Measurements from ENCODE around the gene HLF. TPM values are rescaled to one million over a fixed set of nuclear protein-coding genes. Genes with fewer than 3 reads are reported as not detected.

HLF gene
- total and polyA plus RNA-seq, 2 of the 4 experiments (the other 2 are of a cell fraction), result 0.18 TPM; not detected in 1

DNA sequence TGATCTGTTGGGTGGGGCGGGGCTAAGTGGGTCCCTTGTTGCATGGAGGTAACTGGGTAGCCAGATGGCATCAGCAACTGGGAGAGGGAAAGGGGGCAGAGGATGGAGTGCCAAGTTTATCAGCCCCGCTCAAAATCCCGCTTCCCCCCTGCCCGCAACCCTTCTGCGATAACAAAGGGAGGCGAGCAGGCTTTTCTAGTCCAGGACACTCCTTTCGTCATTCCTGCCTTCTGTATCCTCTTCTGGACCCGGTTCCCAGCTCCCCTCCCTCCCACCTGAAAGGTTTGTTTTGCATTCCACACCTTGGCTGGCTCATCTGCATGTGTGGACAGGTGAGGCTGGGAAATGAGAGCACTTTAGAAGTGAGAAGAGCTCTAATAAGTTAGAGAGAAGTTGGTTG lies 53.3 kb downstream of the HLF start:
- H4K20me1 ChIP-seq (ENCODE audit: insufficient read depth, low read length), result no peaks in the 10 kb centered on the region
- H3K4me2 ChIP-seq (ENCODE audit: low read depth, low read length), result no peak overlapping the region
- no peak overlapping the region for H3K4ac ChIP-seq (ENCODE audit: low read depth, low read length)
- no peak overlapping the region for H2AK5ac ChIP-seq (ENCODE audit: low read depth, low read length)
- DNase-seq, result no peak
- no peaks in the 10 kb centered on the region for H3K4me1 ChIP-seq (ENCODE audit: control insufficient read depth, insufficient read depth, low read length)
- CTCF ChIA-PET, result no interaction called here
- TF ChIP-seq, protein P1, sequence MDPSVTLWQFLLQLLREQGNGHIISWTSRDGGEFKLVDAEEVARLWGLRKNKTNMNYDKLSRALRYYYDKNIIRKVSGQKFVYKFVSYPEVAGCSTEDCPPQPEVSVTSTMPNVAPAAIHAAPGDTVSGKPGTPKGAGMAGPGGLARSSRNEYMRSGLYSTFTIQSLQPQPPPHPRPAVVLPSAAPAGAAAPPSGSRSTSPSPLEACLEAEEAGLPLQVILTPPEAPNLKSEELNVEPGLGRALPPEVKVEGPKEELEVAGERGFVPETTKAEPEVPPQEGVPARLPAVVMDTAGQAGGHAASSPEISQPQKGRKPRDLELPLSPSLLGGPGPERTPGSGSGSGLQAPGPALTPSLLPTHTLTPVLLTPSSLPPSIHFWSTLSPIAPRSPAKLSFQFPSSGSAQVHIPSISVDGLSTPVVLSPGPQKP (IDR thresholded peaks at IDR 0.05; ENCODE audit: borderline replicate concordance, low read depth, low read length), result no peak
- TF ChIP-seq MAZ (IDR thresholded peaks at IDR 0.05; ENCODE audit: borderline replicate concordance, low read depth, low read length) (no peak), MAFK (IDR thresholded peaks at IDR 0.05; ENCODE audit: low read depth, low read length) (no peak), CHD1 (IDR thresholded peaks at IDR 0.05; ENCODE audit: low read depth, low read length) (no peak), RCOR1 (IDR thresholded peaks at IDR 0.05; ENCODE audit: insufficient replicate concordance, low read length) (no peak), NFE2L2 (IDR thresholded peaks at IDR 0.05; ENCODE audit: low read depth, low read length) (no peak), CEBPB (IDR thresholded peaks at IDR 0.05; ENCODE audit: low read depth, low read length) (no peak), MXI1 (IDR thresholded peaks at IDR 0.05; ENCODE audit: borderline replicate concordance, low read depth, low read length) (no peak), RAD21 (IDR thresholded peaks at IDR 0.05; ENCODE audit: low read length) (no peak), FOS (IDR thresholded peaks at IDR 0.05; ENCODE audit: low read depth, low read length) (no peak), SMC3 (IDR thresholded peaks at IDR 0.05; ENCODE audit: low read depth, low read length) (no peak), BHLHE40 (IDR thresholded peaks at IDR 0.05; ENCODE audit: low read depth, low read length) (no peak), RFX5 (IDR thresholded peaks at IDR 0.05; ENCODE audit: low read depth, low read length) (no peak)
- TF ChIP-seq, protein P2, sequence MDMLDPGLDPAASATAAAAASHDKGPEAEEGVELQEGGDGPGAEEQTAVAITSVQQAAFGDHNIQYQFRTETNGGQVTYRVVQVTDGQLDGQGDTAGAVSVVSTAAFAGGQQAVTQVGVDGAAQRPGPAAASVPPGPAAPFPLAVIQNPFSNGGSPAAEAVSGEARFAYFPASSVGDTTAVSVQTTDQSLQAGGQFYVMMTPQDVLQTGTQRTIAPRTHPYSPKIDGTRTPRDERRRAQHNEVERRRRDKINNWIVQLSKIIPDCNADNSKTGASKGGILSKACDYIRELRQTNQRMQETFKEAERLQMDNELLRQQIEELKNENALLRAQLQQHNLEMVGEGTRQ (IDR thresholded peaks at IDR 0.05; ENCODE audit: low read depth, low read length), result no peak
- TF ChIP-seq, protein P3, sequence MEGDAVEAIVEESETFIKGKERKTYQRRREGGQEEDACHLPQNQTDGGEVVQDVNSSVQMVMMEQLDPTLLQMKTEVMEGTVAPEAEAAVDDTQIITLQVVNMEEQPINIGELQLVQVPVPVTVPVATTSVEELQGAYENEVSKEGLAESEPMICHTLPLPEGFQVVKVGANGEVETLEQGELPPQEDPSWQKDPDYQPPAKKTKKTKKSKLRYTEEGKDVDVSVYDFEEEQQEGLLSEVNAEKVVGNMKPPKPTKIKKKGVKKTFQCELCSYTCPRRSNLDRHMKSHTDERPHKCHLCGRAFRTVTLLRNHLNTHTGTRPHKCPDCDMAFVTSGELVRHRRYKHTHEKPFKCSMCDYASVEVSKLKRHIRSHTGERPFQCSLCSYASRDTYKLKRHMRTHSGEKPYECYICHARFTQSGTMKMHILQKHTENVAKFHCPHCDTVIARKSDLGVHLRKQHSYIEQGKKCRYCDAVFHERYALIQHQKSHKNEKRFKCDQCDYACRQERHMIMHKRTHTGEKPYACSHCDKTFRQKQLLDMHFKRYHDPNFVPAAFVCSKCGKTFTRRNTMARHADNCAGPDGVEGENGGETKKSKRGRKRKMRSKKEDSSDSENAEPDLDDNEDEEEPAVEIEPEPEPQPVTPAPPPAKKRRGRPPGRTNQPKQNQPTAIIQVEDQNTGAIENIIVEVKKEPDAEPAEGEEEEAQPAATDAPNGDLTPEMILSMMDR (conservative IDR thresholded peaks at IDR 0.05; ENCODE audit: low read depth, low read length), result no peak
- intact Hi-C loops (cut with micrococcal nuclease) (no loop called here), dilution Hi-C loops (cut with HindIII; ENCODE audit: low sequenced_read_pairs, unreplicated experiment) (no loop called here), in situ Hi-C loops (cut with MboI; ENCODE audit: low sequenced_read_pairs) (no loop called here)
- H3K56ac ChIP-seq (ENCODE audit: extremely low read depth, insufficient read depth, low read length), result no peak overlapping the region
- H3K79me1 ChIP-seq (ENCODE audit: low read depth in 1 of 2, low read length in 2 of 2), result no peaks in the 10 kb centered on the region
- no peak overlapping the region for H4K5ac ChIP-seq (ENCODE audit: low read depth, low read length)
- no peaks in the 10 kb centered on the region for H3K36me3 ChIP-seq (ENCODE audit: control insufficient read depth, insufficient read depth, low read length)
- no peaks in the 10 kb centered on the region for H3K9me3 ChIP-seq (ENCODE audit: control insufficient read depth, insufficient read depth, low read length)
- H3K9me1 ChIP-seq (ENCODE audit: insufficient read depth, low read length), result no peaks in the 10 kb centered on the region
- H3K23ac ChIP-seq (ENCODE audit: low read depth, low read length), result no peak overlapping the region
- ATAC-seq (ENCODE audit: low read depth), result no peak
- no peak overlapping the region for H3K4me3 ChIP-seq (ENCODE audit: insufficient read depth, low read depth, low read length)
- peaks cover 3% of the 10 kb centered on the region; the same call in 1 of the 2 replicates for H3K27me3 ChIP-seq (ENCODE audit: control insufficient read depth, insufficient read depth, low read length)
- no peak overlapping the region for H3K14ac ChIP-seq (replicated peaks; ENCODE audit: low read depth, low read length)
- POLR2A ChIA-PET (ENCODE audit: unreplicated experiment), result no interaction called here
- no peak overlapping the region for H2BK120ac ChIP-seq (ENCODE audit: low read depth, low read length)
- no peak overlapping the region for H2BK5ac ChIP-seq (ENCODE audit: low read depth, low read length, poor library complexity, severe bottlenecking)
- H3K27ac ChIP-seq (ENCODE audit: insufficient read depth, low read length), result no peak overlapping the region
- no CpG with 5 or more reads among the region's 8 CpGs for WGBS, 2 experiments (ENCODE audit: extremely low coverage in 2 of 2, insufficient read length in 1 of 2)
- no TSS peak for BruUV-seq (replicated peaks)
- no peak overlapping the region for H3K9ac ChIP-seq (ENCODE audit: low read depth, low read length)
- H2BK20ac ChIP-seq (ENCODE audit: low read depth, low read length), result no peak overlapping the region
- no peak overlapping the region for H3K18ac ChIP-seq (ENCODE audit: low read depth, low read length)
- no peak overlapping the region for H2BK15ac ChIP-seq (ENCODE audit: low read depth, low read length)
- H2AFZ ChIP-seq (replicated peaks; ENCODE audit: low read length, poor library complexity), result no peak overlapping the region
- no peak overlapping the region for H4K8ac ChIP-seq (ENCODE audit: low read depth in 2 of 2, low read length in 2 of 2)
- no peak overlapping the region for H2AK9ac ChIP-seq (replicated peaks; ENCODE audit: low read depth, low read length, poor library complexity)
- H4K91ac ChIP-seq (ENCODE audit: insufficient read depth, low read depth, low read length), result no peak overlapping the region

Data from IMR-90 (cell line).